ENCODE measurements around the gene DCDC1.

- TF ChIP-seq CTCF (IDR thresholded peaks at IDR 0.05), result no peak
- no peak for TF ChIP-seq POLR2A (IDR thresholded peaks at IDR 0.05)
- no peak for TF ChIP-seq POLR2AphosphoS5 (IDR thresholded peaks at IDR 0.05)
Measured at GRCh38 chr11:30814737-30815136, 554.8 kb downstream of the DCDC1 start.
